T-cell (primary cell): ENCODE data around the gene ARHGAP8. TPM values are rescaled to one million over a fixed set of nuclear protein-coding genes. Genes with fewer than 3 reads are reported as not detected.

Experiments used
- ATAC-seq, 4 experiments: fragments of 200-7000 bp in 3 of 4; fragments of 150-1000 bp in 1 of 4; cut with Tn5 transposase; replicated peaks in 1 of 4; 1 replicate in 3 of 4; 2 replicates in 1 of 4; pipeline ENCODE4 v1.10.0; 2021; ENCODE audit warnings: moderate library complexity in 3 of 4, mild to moderate bottlenecking in 2 of 4, moderate number of reproducible peaks in 1 of 4
- CTCF ChIA-PET, 2 donors: fragments of 300-600 bp; sonication (Branson Sonifier 250); formaldehyde crosslinking; loops; one replicate each; lab custom pipeline; 2022; ENCODE audit warnings: antibody characterized with exemption in 2 of 2; lab: Charles Lee
- POLR2A ChIA-PET, 2 donors: fragments of 300-600 bp; sonication (Branson Sonifier 250); formaldehyde crosslinking; loops; one replicate each; lab custom pipeline; 2022; ENCODE audit warnings: antibody characterized with exemption in 2 of 2; lab: Charles Lee
- DNase-seq, 35 experiments: peaks; one replicate each; pipeline versions ENCODE4 v3.0.0 to v3.0.0-alpha.2; 2013 to 2023
- H3K27ac ChIP-seq: one replicate; pipeline ENCODE4 v1.5.1; 2013; ENCODE audit warnings: low read length
- H3K27me3 ChIP-seq, 2 experiments: replicated peaks in 1 of 2; 1 replicate in 1 of 2; 2 replicates in 1 of 2; pipeline versions ENCODE4 v1.6.1 to v1.7.0; 2013; ENCODE audit warnings: low read length in 1 of 2, mixed read lengths in 1 of 2; ENCODE audit not compliant: control insufficient read depth in 2 of 2, insufficient read depth in 2 of 2; ENCODE audit errors: extremely low read depth in 1 of 2
- H3K36me3 ChIP-seq, 2 donors: 1 replicate in 1 of 2; 2 replicates in 1 of 2; pipeline versions ENCODE4 v1.6.1 to v1.7.0; 2013; ENCODE audit warnings: low read length in 1 of 2; ENCODE audit not compliant: control insufficient read depth in 2 of 2, insufficient read depth in 1 of 2; ENCODE audit errors: extremely low read depth in 1 of 2
- H3K4me1 ChIP-seq, 2 experiments: 1 replicate in 1 of 2; 2 replicates in 1 of 2; pipeline versions ENCODE4 v1.6.1 to v1.7.0; 2013; ENCODE audit warnings: low read length in 2 of 2, mixed read lengths in 1 of 2; ENCODE audit not compliant: insufficient read depth in 2 of 2, control insufficient read depth in 1 of 2; ENCODE audit errors: extremely low read depth in 1 of 2
- H3K4me3 ChIP-seq, 2 donors: 1 replicate in 1 of 2; 2 replicates in 1 of 2; pipeline versions ENCODE4 v1.5.1 to v1.7.0; 2013; ENCODE audit warnings: mild to moderate bottlenecking in 2 of 2, low read length in 1 of 2, moderate library complexity in 1 of 2; ENCODE audit not compliant: control insufficient read depth in 1 of 2; ENCODE audit errors: extremely low read depth in 1 of 2
- H3K9me3 ChIP-seq: 2 replicates; pipeline ENCODE4 v1.7.0; 2013
- H3K27ac Mint-ChIP-seq, 2 donors: one replicate each; pipeline ENCODE4 v1.8.0; 2020 to 2021; ENCODE audit warnings: mild to moderate bottlenecking in 2 of 2, mixed read lengths in 2 of 2
- H3K27me3 Mint-ChIP-seq, 2 donors: one replicate each; pipeline ENCODE4 v1.8.0; 2021 to 2022; ENCODE audit warnings: mixed read lengths in 2 of 2
- H3K36me3 Mint-ChIP-seq: one replicate; pipeline ENCODE4 v1.8.0; 2021; ENCODE audit warnings: mixed read lengths
- H3K4me1 Mint-ChIP-seq, 3 donors: one replicate each; pipeline ENCODE4 v1.8.0; 2020 to 2022; ENCODE audit warnings: mixed read lengths in 3 of 3, mild to moderate bottlenecking in 1 of 3
- H3K4me3 Mint-ChIP-seq, 3 donors: one replicate each; pipeline ENCODE4 v1.8.0; 2020 to 2022; ENCODE audit warnings: mild to moderate bottlenecking in 3 of 3, mixed read lengths in 3 of 3, moderate library complexity in 3 of 3
- H3K9me3 Mint-ChIP-seq, 3 donors: one replicate each; pipeline ENCODE4 v1.8.0; 2020 to 2022; ENCODE audit warnings: mixed read lengths in 3 of 3
- WGBS: methylation state at CpG from one replicate; pipeline ENCODE4 v1.1.5; 2013; ENCODE audit warnings: missing lambda C conversion rate; ENCODE audit not compliant: insufficient coverage; 5-methylcytosine and 5-hydroxymethylcytosine counted together
- total RNA-seq, 35 experiments: library from RNA in 6 of 35; stranded (reverse) in 6 of 35; fragments of 120-200 nt in 1 of 35; gene quantifications; one replicate each; pipeline versions ENCODE4 v1.2.1 to v1.2.4 and lab custom pipeline; 2013 to 2026

ARHGAP8 gene
- total RNA-seq, 5 donors from 2014 or later (not counting 1 experiment from before 2014, with no cell fraction given), result 0.59 to 4.7 (median 2.0) TPM

GRCh38 chr22:44846726-44847275, 94.4 kb downstream of the ARHGAP8 start:
- CTCF ChIA-PET, result interaction anchor here in 1 of 2 donors (0.6 kb wide), 1 partner anchor 40 kb away, joined by 5 read pairs; no protein-coding TSS in a partner anchor
- H3K27ac Mint-ChIP-seq, result no peak overlapping the region
- Histone ChIP-seq H3K27me3 (peaks cover 0 to 28% of the 10 kb centered on the region in 2 experiments), H3K36me3 (no peaks in the 10 kb centered on the region), H3K9me3 (no peaks in the 10 kb centered on the region), H3K4me3 (no peak overlapping the region), H3K4me1 (no peaks in the 10 kb centered on the region), H3K27ac (no peak overlapping the region)
- 87% methylated on average over 10 of the region's 16 CpGs for WGBS
- peaks cover 4 to 5% (median 5%) of the 10 kb centered on the region in 3 donors for H3K9me3 Mint-ChIP-seq
- no peaks in the 10 kb centered on the region for H3K27me3 Mint-ChIP-seq
- H3K4me3 Mint-ChIP-seq, result no peak overlapping the region
- DNase-seq, result no peak
- H3K4me1 Mint-ChIP-seq, result no peaks in the 10 kb centered on the region
- POLR2A ChIA-PET, result no interaction called here
- no peak for ATAC-seq
- no peaks in the 10 kb centered on the region for H3K36me3 Mint-ChIP-seq

GRCh38 chr22:44847380-44847779, 95.0 kb downstream of the ARHGAP8 start:
- no peaks in the 10 kb centered on the region for H3K27me3 Mint-ChIP-seq
- POLR2A ChIA-PET, result no interaction called here
- ATAC-seq, result no peak
- no peak overlapping the region for H3K4me3 ChIP-seq
- no peaks in the 10 kb centered on the region for H3K9me3 ChIP-seq
- peaks cover 4 to 5% (median 5%) of the 10 kb centered on the region in 3 donors for H3K9me3 Mint-ChIP-seq
- no peaks in the 10 kb centered on the region for H3K36me3 Mint-ChIP-seq
- H3K27ac ChIP-seq, result no peak overlapping the region
- no peak overlapping the region for H3K4me3 Mint-ChIP-seq
- H3K27ac Mint-ChIP-seq, result no peak overlapping the region
- WGBS, result 79% methylated on average over 4 of the region's 4 CpGs
- DNase-seq, result no peak
- no peaks in the 10 kb centered on the region for H3K4me1 Mint-ChIP-seq
- CTCF ChIA-PET, result interaction anchor here in 1 of 2 donors (0.6 kb wide), 1 partner anchor 39 kb away, joined by 5 read pairs; no protein-coding TSS in a partner anchor
- peaks cover 0 to 28% of the 10 kb centered on the region in 2 experiments for H3K27me3 ChIP-seq
- no peaks in the 10 kb centered on the region for H3K36me3 ChIP-seq
- no peaks in the 10 kb centered on the region for H3K4me1 ChIP-seq

GRCh38 chr22:44847892-44848291, 95.5 kb downstream of the ARHGAP8 start:
- Mint-ChIP-seq H3K27me3 (no peaks in the 10 kb centered on the region), H3K36me3 (no peaks in the 10 kb centered on the region), H3K27ac (no peak overlapping the region), H3K4me3 (no peak overlapping the region), H3K4me1 (no peaks in the 10 kb centered on the region), H3K9me3 (peaks cover 4 to 5% (median 5%) of the 10 kb centered on the region in 3 donors)
- Histone ChIP-seq H3K27me3 (peaks cover 0 to 28% of the 10 kb centered on the region in 2 experiments), H3K36me3 (no peaks in the 10 kb centered on the region), H3K4me1 (no peaks in the 10 kb centered on the region), H3K9me3 (no peaks in the 10 kb centered on the region), H3K4me3 (no peak overlapping the region), H3K27ac (no peak overlapping the region)
- DNase-seq, result no peak
- CTCF ChIA-PET, result no interaction called here
- no peak for ATAC-seq
- POLR2A ChIA-PET, result no interaction called here
- WGBS, result 91% methylated on average over 17 of the region's 18 CpGs

- H3K4me1 ChIP-seq, result no peaks in the 10 kb centered on the region
- WGBS, result 80% methylated on average over 11 of the region's 14 CpGs
- Mint-ChIP-seq H3K27me3 (no peaks in the 10 kb centered on the region), H3K9me3 (peaks cover 4 to 5% (median 5%) of the 10 kb centered on the region in 3 donors), H3K27ac (no peak overlapping the region), H3K4me3 (no peak overlapping the region), H3K4me1 (no peaks in the 10 kb centered on the region), H3K36me3 (no peaks in the 10 kb centered on the region)
- H3K9me3 ChIP-seq, result no peaks in the 10 kb centered on the region
- H3K4me3 ChIP-seq, result no peak overlapping the region
- DNase-seq (no peak), ATAC-seq (no peak)
- no peak overlapping the region for H3K27ac ChIP-seq
- CTCF ChIA-PET, result no interaction called here
- POLR2A ChIA-PET, result no interaction called here
- H3K27me3 ChIP-seq, result peaks cover 0 to 28% of the 10 kb centered on the region in 2 experiments
- no peaks in the 10 kb centered on the region for H3K36me3 ChIP-seq
Observed at GRCh38 chr22:44848296-44848741, 95.9 kb downstream of the ARHGAP8 start.

DNA sequence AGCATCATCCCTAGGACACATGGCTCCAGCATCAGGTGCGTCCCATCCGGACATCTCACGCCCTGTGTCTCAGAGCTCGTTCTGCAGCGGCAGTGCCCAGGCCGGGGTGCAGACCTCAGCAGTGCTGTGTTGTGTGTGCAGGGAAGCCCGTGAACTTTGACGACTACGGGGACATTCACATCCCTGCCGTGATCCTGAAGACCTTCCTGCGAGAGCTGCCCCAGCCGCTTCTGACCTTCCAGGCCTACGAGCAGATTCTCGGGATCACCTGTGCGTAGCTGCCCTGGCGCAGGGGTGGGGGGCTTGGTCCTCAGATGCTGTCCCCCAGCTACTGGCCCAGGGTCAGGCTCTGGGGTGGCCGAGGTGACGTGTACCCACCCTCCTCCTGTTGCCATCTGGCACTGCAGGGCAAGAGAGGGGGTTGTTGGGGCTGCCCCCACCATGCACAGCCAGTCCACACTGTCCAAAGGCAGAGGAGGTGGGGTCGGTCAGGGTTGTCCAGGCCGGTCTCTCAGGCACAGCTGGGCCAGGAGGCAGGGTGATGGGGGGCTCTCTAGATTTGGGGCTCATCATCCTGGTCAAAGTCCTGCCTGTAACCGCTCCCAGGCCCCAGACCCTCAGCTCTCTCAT, 96.5 kb downstream of the ARHGAP8 start:
- Mint-ChIP-seq H3K4me3 (no peak overlapping the region), H3K9me3 (peaks cover 4 to 5% (median 5%) of the 10 kb centered on the region in 3 donors), H3K27ac (no peak overlapping the region), H3K36me3 (no peaks in the 10 kb centered on the region), H3K4me1 (no peaks in the 10 kb centered on the region), H3K27me3 (no peaks in the 10 kb centered on the region)
- H3K27ac ChIP-seq, result no peak overlapping the region
- ChIA-PET POLR2A (no interaction called here), CTCF (no interaction called here)
- DNase-seq, result no peak
- no peaks in the 10 kb centered on the region for H3K4me1 ChIP-seq
- ATAC-seq, result no peak
- 92% methylated on average over 16 of the region's 21 CpGs for WGBS
- H3K36me3 ChIP-seq, result no peaks in the 10 kb centered on the region
- no peak overlapping the region for H3K4me3 ChIP-seq
- peaks cover 0 to 28% of the 10 kb centered on the region in 2 experiments for H3K27me3 ChIP-seq
- no peaks in the 10 kb centered on the region for H3K9me3 ChIP-seq

DNA sequence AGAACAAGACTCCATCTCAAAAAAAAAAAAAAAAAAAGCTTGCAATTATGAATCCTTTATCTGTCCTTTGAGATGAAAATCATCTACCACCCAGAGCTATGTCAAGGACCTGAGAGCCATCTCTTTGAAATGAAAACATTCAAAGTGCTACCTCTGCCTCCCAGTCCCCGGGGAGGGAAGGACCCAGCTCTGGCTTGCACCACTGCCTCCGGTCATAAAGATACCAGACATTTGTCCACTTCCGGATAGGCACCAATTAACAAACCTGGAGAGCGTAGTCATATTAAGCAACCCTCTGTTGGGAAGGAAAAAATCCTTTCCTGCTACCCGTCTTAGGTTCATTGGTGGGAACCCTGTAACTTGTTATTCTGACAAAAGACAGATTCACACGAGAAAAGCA, 98.6 kb downstream of the ARHGAP8 start:
- Mint-ChIP-seq H3K9me3 (no peaks in the 10 kb centered on the region), H3K27ac (no peak overlapping the region), H3K27me3 (no peaks in the 10 kb centered on the region), H3K4me3 (no peak overlapping the region), H3K36me3 (no peaks in the 10 kb centered on the region), H3K4me1 (no peaks in the 10 kb centered on the region)
- 100% methylated on average over 1 of the region's 6 CpGs for WGBS
- Histone ChIP-seq H3K27ac (no peak overlapping the region), H3K36me3 (no peaks in the 10 kb centered on the region), H3K9me3 (no peaks in the 10 kb centered on the region), H3K4me1 (no peaks in the 10 kb centered on the region), H3K4me3 (no peak overlapping the region), H3K27me3 (peaks cover 0 to 23% of the 10 kb centered on the region in 2 experiments)
- ATAC-seq (no peak), DNase-seq (no peak)
- POLR2A ChIA-PET, result no interaction called here
- CTCF ChIA-PET, result interaction anchor here in 1 of 2 donors (0.6 kb wide), 1 partner anchor 8 kb away, joined by 5 read pairs; no protein-coding TSS in a partner anchor
